ENCODE results near the gene VWA8.
A peak's percentile ranks its signal among the peaks of the same experiment; 100 is the strongest.

The VWA8 gene

DNA sequence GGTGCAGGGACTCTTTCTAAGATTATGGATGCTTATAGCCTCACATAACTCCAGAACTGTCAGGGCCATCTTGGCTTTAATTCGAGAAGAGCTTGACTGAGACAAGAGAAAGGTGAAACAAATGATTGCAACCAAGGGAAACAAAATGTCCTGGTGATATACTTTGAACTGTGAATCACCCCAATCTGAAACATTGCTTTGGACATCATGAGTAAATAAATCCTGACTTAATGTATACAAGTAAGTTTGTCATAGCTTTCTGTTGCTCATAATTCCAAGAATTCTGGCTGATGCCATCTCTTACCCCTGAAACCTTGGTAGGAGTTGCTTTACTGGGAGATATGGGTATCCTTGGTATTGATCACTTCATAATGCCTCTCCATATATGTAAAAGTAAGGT lies 5.8 kb upstream of the VWA8 start:
- DNase-seq, result no peak
- no peaks in the 10 kb centered on the region for H3K36me3 ChIP-seq
- H3K9me3 ChIP-seq (ENCODE audit: severe bottlenecking), result no peaks in the 10 kb centered on the region
- no peak overlapping the region for H3K4me3 ChIP-seq (ENCODE audit: low read depth, low read length)
- TF ChIP-seq, protein P1, sequence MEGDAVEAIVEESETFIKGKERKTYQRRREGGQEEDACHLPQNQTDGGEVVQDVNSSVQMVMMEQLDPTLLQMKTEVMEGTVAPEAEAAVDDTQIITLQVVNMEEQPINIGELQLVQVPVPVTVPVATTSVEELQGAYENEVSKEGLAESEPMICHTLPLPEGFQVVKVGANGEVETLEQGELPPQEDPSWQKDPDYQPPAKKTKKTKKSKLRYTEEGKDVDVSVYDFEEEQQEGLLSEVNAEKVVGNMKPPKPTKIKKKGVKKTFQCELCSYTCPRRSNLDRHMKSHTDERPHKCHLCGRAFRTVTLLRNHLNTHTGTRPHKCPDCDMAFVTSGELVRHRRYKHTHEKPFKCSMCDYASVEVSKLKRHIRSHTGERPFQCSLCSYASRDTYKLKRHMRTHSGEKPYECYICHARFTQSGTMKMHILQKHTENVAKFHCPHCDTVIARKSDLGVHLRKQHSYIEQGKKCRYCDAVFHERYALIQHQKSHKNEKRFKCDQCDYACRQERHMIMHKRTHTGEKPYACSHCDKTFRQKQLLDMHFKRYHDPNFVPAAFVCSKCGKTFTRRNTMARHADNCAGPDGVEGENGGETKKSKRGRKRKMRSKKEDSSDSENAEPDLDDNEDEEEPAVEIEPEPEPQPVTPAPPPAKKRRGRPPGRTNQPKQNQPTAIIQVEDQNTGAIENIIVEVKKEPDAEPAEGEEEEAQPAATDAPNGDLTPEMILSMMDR (IDR thresholded peaks at IDR 0.05; ENCODE audit: low read depth, low read length), result no peak
- H3K27ac ChIP-seq, result no peak overlapping the region
- H3K27me3 ChIP-seq (ENCODE audit: insufficient read depth, low read depth, severe bottlenecking), result no peaks in the 10 kb centered on the region

DNA sequence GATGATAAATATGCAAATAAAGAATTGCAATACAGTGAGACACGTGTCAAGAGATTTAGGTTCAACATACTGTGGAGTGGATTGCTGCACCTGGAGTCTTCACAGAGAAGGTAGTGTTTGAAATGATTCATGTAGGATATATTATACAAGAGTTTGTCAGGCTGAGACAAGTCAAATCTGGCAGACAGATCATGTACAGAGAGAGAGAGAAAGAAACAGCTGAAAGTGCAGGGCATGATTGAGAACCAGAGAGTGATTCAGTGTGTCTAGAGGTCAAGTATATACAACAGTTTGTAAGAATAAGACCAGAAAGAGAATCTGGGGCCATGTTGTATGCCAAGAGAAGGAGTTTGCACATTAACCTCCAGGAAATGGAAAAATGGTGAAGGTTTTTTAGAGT lies 2.1 kb upstream of the VWA8 start:
- no peak for DNase-seq
- H3K27ac ChIP-seq, result no peak overlapping the region
- H3K4me3 ChIP-seq (ENCODE audit: low read depth, low read length), result no peak overlapping the region
- no peaks in the 10 kb centered on the region for H3K9me3 ChIP-seq (ENCODE audit: severe bottlenecking)
- no peaks in the 10 kb centered on the region for H3K36me3 ChIP-seq
- H3K27me3 ChIP-seq (ENCODE audit: insufficient read depth, low read depth, severe bottlenecking), result no peaks in the 10 kb centered on the region
- TF ChIP-seq, protein P1 (IDR thresholded peaks at IDR 0.05; ENCODE audit: low read depth, low read length), result no peak

DNA sequence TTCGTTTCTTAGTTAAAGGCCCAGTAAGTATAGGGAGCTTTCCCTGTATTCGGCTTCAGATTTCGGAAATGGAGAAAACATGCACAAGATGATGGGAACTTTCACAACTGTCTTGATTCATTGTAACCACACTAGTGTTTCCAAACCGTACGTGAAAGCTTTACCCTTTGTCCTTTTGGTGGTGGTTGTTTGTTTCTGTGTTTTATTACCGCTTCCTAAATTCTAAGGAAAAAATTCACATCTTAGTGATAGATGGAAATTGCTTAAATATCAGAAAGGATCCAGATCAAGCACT lies 504 bp upstream of the VWA8 start:
- peak overlapping the region; percentile 68 for H3K4me3 ChIP-seq (ENCODE audit: low read depth, low read length)
- no peaks in the 10 kb centered on the region for H3K36me3 ChIP-seq
- no peak for DNase-seq
- TF ChIP-seq, protein P1 (IDR thresholded peaks at IDR 0.05; ENCODE audit: low read depth, low read length), result no peak
- no peaks in the 10 kb centered on the region for H3K27me3 ChIP-seq (ENCODE audit: insufficient read depth, low read depth, severe bottlenecking)
- no peaks in the 10 kb centered on the region for H3K9me3 ChIP-seq (ENCODE audit: severe bottlenecking)
- H3K27ac ChIP-seq, result peak overlapping the region; percentile 70

DNA sequence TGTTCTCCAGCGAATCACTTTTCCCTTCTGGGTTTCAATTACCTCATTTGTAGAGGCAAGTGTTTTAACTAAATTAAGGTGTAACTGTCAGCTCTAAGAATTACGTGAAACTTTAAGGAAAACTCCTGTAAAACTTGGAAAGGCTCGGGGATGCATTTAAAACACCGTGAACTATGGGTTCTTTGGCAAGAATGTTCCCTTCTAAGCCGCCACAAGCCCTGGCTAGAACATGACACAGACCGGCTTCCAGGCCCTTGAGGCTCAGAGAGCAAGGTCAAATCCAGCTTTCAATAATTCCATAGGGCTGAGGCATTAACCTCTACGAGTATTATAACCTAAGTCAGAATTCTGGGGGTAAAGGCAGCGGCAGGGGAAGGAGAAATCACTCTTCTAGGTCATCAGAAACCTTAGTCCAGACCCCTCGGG lies 685 bp downstream of the VWA8 start:
- no peaks in the 10 kb centered on the region for H3K36me3 ChIP-seq
- peak overlapping the region; percentile 68 for H3K4me3 ChIP-seq (ENCODE audit: low read depth, low read length)
- DNase-seq, result no peak
- TF ChIP-seq, protein P1 (IDR thresholded peaks at IDR 0.05; ENCODE audit: low read depth, low read length), result no peak
- no peaks in the 10 kb centered on the region for H3K27me3 ChIP-seq (ENCODE audit: insufficient read depth, low read depth, severe bottlenecking)
- H3K9me3 ChIP-seq (ENCODE audit: severe bottlenecking), result no peaks in the 10 kb centered on the region
- H3K27ac ChIP-seq, result peak overlapping the region; percentile 70

DNA sequence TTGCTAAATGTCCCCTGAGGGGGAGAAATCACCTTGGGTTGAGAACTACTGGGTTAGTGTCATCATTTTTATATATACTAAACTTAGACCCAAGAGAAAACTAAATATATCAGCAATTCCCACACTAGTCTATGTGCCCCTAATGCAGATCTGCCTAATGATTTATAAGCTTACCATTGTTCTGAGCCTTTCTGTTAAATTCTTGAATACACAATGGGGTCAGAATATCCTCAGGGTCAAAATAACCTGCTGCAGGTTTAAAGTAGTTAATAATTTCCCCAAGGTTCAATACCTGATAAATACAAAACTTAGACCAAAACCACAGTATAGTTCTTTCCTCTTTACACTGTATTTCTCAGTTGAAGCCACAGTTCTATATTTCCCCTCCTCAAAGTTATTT lies 4.6 kb downstream of the VWA8 start:
- Histone ChIP-seq H3K27ac (no peak overlapping the region), H3K27me3 (ENCODE audit: insufficient read depth, low read depth, severe bottlenecking) (no peaks in the 10 kb centered on the region), H3K36me3 (no peaks in the 10 kb centered on the region), H3K4me3 (ENCODE audit: low read depth, low read length) (no peak overlapping the region), H3K9me3 (ENCODE audit: severe bottlenecking) (no peaks in the 10 kb centered on the region)
- DNase-seq, result no peak
- TF ChIP-seq, protein P1 (IDR thresholded peaks at IDR 0.05; ENCODE audit: low read depth, low read length), result no peak

DNA sequence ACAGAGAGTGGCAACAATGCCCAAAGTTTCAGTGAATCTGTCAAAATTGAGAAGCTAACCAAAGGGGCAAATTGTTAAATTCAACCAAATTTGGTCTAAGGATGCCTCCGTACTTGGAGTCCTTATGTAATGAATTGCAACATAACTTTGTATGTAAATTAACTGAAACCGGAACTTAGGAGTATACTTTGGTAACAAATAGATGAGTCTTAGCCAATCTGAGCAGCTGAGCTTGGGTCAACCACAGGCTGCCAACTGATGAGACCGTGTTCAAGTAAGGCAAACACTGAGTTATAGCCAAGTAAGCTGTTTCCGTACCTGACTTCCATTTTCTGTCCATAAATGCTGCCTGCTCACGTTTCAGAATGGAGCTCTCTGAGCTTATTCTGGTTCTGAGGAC lies 5.3 kb downstream of the VWA8 start:
- Histone ChIP-seq H3K9me3 (ENCODE audit: severe bottlenecking) (no peaks in the 10 kb centered on the region), H3K27ac (no peak overlapping the region), H3K4me3 (ENCODE audit: low read depth, low read length) (no peak overlapping the region), H3K27me3 (ENCODE audit: insufficient read depth, low read depth, severe bottlenecking) (no peaks in the 10 kb centered on the region), H3K36me3 (no peaks in the 10 kb centered on the region)
- TF ChIP-seq, protein P1 (IDR thresholded peaks at IDR 0.05; ENCODE audit: low read depth, low read length), result no peak
- DNase-seq, result no peak
